ENCODE measurements around the gene COA8. TPM values are rescaled to one million over a fixed set of nuclear protein-coding genes. Genes with fewer than 3 reads are reported as not detected.

The COA8 gene
- total RNA-seq, 1 experiment from 2014 or later, result 62.3 TPM

- DNase-seq (no peak), ATAC-seq (no peak)
- no peaks in the 10 kb centered on the region for H3F3A ChIP-seq (ENCODE audit: low read length, unreplicated experiment)
- ChIA-PET POLR2A (ENCODE audit: unreplicated experiment) (no interaction called here), CTCF (interaction anchor here (0.6 kb wide), 1 partner anchor 1053 kb away, joined by 3 read pairs; no protein-coding TSS in a partner anchor)
- intact Hi-C loops (cut with micrococcal nuclease), result no loop called here
- no peak overlapping the region for H3K27ac ChIP-seq (ENCODE audit: low read length)
- no peaks in the 10 kb centered on the region for H3K9me2 ChIP-seq (replicated peaks; ENCODE audit: low read length)
- no peak for TF ChIP-seq EZH2phosphoT487 (IDR thresholded peaks at IDR 0.05; ENCODE audit: borderline replicate concordance, low read length)
- no peak for TF ChIP-seq CTCF (conservative IDR thresholded peaks at IDR 0.05; ENCODE audit: low read depth, low read length)
- TF ChIP-seq EZH2 (IDR thresholded peaks at IDR 0.05; ENCODE audit: low read length, unreplicated experiment), result no peak
- peaks cover 35% of the 10 kb centered on the region for H3K79me2 ChIP-seq (ENCODE audit: low read length)
- peaks cover 4% of the 10 kb centered on the region; the same call in 1 of the 2 replicates for H3K36me3 ChIP-seq (ENCODE audit: low read depth, low read length)
- peaks cover 18% of the 10 kb centered on the region for H3K4me1 ChIP-seq (ENCODE audit: insufficient read depth, low read length)
- H3K9ac ChIP-seq (ENCODE audit: low read length), result no peak overlapping the region
- peaks cover 8% of the 10 kb centered on the region; the same call in 1 of the 2 replicates for H4K20me1 ChIP-seq (ENCODE audit: low read length)
- H2AFZ ChIP-seq (ENCODE audit: low read length), result no peak overlapping the region
- H3K9me3 ChIP-seq (ENCODE audit: low read length), result no peaks in the 10 kb centered on the region
- H3K4me3 ChIP-seq (ENCODE audit: low read length), result no peak overlapping the region
- BruUV-seq (replicated peaks), result no TSS peak
- no peak overlapping the region for H3K4me2 ChIP-seq (ENCODE audit: low read length)
- no peaks in the 10 kb centered on the region for H3K27me3 ChIP-seq (ENCODE audit: low read length)
Observed at GRCh38 chr14:103533999-103534575, 28.7 kb upstream of the COA8 start.

GRCh38 chr14:103534576-103535061 lies 28.1 kb upstream of the COA8 start:
- Histone ChIP-seq H3K79me2 (ENCODE audit: low read length) (peaks cover 29% of the 10 kb centered on the region), H3K36me3 (ENCODE audit: low read depth, low read length) (peaks cover 4% of the 10 kb centered on the region; the same call in 1 of the 2 replicates), H3K9me3 (ENCODE audit: low read length) (no peaks in the 10 kb centered on the region), H3F3A (ENCODE audit: low read length, unreplicated experiment) (no peaks in the 10 kb centered on the region), H3K4me3 (ENCODE audit: low read length) (no peak overlapping the region), H3K4me2 (ENCODE audit: low read length) (no peak overlapping the region), H3K9me2 (replicated peaks; ENCODE audit: low read length) (no peaks in the 10 kb centered on the region), H3K4me1 (ENCODE audit: insufficient read depth, low read length) (peaks cover 23% of the 10 kb centered on the region), H2AFZ (ENCODE audit: low read length) (no peak overlapping the region), H3K27ac (ENCODE audit: low read length) (no peak overlapping the region), H4K20me1 (ENCODE audit: low read length) (peaks cover 8% of the 10 kb centered on the region; the same call in 1 of the 2 replicates), H3K27me3 (ENCODE audit: low read length) (no peaks in the 10 kb centered on the region), H3K9ac (ENCODE audit: low read length) (no peak overlapping the region)
- POLR2A ChIA-PET (ENCODE audit: unreplicated experiment), result no interaction called here
- no peak for DNase-seq
- ATAC-seq, result no peak
- CTCF ChIA-PET, result interaction anchor here (0.6 kb wide), 1 partner anchor 1053 kb away, joined by 3 read pairs; no protein-coding TSS in a partner anchor
- BruUV-seq (replicated peaks), result no TSS peak
- TF ChIP-seq EZH2phosphoT487 (IDR thresholded peaks at IDR 0.05; ENCODE audit: borderline replicate concordance, low read length) (no peak), EZH2 (IDR thresholded peaks at IDR 0.05; ENCODE audit: low read length, unreplicated experiment) (no peak), CTCF (conservative IDR thresholded peaks at IDR 0.05; ENCODE audit: low read depth, low read length) (no peak)
- intact Hi-C loops (cut with micrococcal nuclease), result no loop called here

Measured in PC-3 (cell line).